Central memory CD8-positive, alpha-beta T cell (primary cell): ENCODE data around the gene MADCAM1.

ENCODE experiments used
- ATAC-seq: fragments of 150-1000 bp; cut with Tn5 transposase; replicated peaks from 2 replicates; pipeline ENCODE4 v1.10.0; 2022; ENCODE audit warnings: mild to moderate bottlenecking, moderate FRiP score, moderate number of reproducible peaks; ENCODE audit not compliant: poor library complexity, severe bottlenecking; ENCODE audit errors: extremely low read depth
- DNase-seq, 2 donors: peaks; one replicate each; pipeline ENCODE4 v3.0.0; 2021; ENCODE audit warnings: low spot score in 2 of 2
- H3K27ac Mint-ChIP-seq: one replicate; pipeline ENCODE4 v1.8.0; 2022; ENCODE audit warnings: low read depth, mild to moderate bottlenecking, moderate library complexity, mixed read lengths
- H3K27me3 Mint-ChIP-seq: one replicate; pipeline ENCODE4 v1.8.0; 2022; ENCODE audit warnings: mixed read lengths
- H3K36me3 Mint-ChIP-seq: one replicate; pipeline ENCODE4 v1.8.0; 2022; ENCODE audit warnings: mild to moderate bottlenecking, moderate library complexity, mixed read lengths; ENCODE audit not compliant: insufficient read depth
- H3K4me1 Mint-ChIP-seq: one replicate; pipeline ENCODE4 v1.8.0; 2022; ENCODE audit warnings: mixed read lengths
- H3K4me3 Mint-ChIP-seq: one replicate; pipeline ENCODE4 v1.8.0; 2022; ENCODE audit warnings: mild to moderate bottlenecking, moderate library complexity, mixed read lengths
- H3K9me3 Mint-ChIP-seq: one replicate; pipeline ENCODE4 v1.8.0; 2022; ENCODE audit warnings: mixed read lengths

MADCAM1 gene

GRCh38 chr19:458091-459042, 37.9 kb upstream of the MADCAM1 start:
- H3K27me3 Mint-ChIP-seq, result peaks cover 26% of the 10 kb centered on the region
- H3K9me3 Mint-ChIP-seq, result no peaks in the 10 kb centered on the region
- DNase-seq (no peak), ATAC-seq (no peak)
- no peak overlapping the region for H3K4me3 Mint-ChIP-seq
- no peaks in the 10 kb centered on the region for H3K4me1 Mint-ChIP-seq
- peaks cover 5% of the 10 kb centered on the region for H3K36me3 Mint-ChIP-seq
- H3K27ac Mint-ChIP-seq, result no peak overlapping the region

GRCh38 chr19:459724-460511, 36.4 kb upstream of the MADCAM1 start:
- H3K27ac Mint-ChIP-seq, result no peak overlapping the region
- ATAC-seq (peak; percentile 43), DNase-seq (no peak)
- peak overlapping the region; percentile 46 for H3K4me3 Mint-ChIP-seq
- H3K36me3 Mint-ChIP-seq, result peaks cover 5% of the 10 kb centered on the region
- no peaks in the 10 kb centered on the region for H3K4me1 Mint-ChIP-seq
- peaks cover 26% of the 10 kb centered on the region for H3K27me3 Mint-ChIP-seq
- H3K9me3 Mint-ChIP-seq, result no peaks in the 10 kb centered on the region

DNA sequence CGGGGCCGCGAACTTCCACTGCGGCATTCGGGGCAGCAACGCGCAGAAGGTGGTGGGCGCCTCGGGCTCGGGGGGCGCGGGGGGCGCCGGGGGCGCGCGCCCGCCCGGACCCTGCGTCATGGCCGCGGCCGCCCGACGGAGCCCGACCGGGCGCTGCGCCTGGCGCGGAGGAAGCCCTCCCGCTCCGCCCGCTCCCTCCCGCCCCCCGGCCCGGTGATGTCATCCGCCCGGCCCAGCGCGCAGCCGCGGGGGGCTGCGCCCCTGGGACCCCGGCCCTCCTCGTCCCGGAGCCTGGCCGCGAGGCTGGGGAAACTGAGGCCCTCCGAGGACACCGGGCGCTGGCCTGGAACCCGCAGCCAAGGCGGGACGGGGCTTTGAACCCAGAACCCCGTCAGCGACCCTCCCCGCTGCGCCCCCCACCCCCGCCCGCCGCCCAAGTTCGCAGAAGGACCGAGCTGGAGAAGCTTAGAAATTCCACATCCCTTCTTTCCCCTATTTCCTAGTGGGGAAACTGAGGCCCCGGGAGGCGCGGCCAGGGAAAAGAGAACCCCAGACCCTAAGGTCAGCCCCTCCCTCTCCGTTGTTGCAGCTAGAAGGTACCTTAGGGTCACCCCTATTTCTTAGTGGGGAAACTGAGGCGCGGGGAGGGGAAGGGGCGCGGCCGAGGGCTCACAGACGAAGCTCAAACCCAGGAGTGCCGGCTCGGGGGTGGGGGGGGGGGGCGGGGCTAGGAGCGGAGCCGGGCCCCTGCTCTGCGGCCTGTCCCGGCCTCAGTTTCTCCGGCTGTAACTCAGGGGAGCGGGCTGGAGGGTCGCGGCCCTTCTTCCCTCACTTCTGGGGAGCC, 35.2 kb upstream of the MADCAM1 start, which contains the start of gene SHC2:
TSS of gene SHC2 (minus strand) at position 157 of the 844 bp plus-strand sequence. CDS start at position 120, 37 bp downstream.
- Mint-ChIP-seq H3K27ac (no peak within 1 kb of the TSS), H3K36me3 (peaks cover 5% of the 10 kb centered on the region), H3K9me3 (no peaks in the 10 kb centered on the region), H3K4me1 (no peaks in the 10 kb centered on the region), H3K27me3 (peaks cover 26% of the 10 kb centered on the region), H3K4me3 (peak within 1 kb of the TSS; percentile 68)
- ATAC-seq (no peak), DNase-seq (no peak)

- Mint-ChIP-seq H3K4me3 (peak overlapping the region; percentile 68), H3K27ac (no peak overlapping the region)
- no peak for ATAC-seq
Measured at GRCh38 chr19:461721-462551, 34.4 kb upstream of the MADCAM1 start.

DNA sequence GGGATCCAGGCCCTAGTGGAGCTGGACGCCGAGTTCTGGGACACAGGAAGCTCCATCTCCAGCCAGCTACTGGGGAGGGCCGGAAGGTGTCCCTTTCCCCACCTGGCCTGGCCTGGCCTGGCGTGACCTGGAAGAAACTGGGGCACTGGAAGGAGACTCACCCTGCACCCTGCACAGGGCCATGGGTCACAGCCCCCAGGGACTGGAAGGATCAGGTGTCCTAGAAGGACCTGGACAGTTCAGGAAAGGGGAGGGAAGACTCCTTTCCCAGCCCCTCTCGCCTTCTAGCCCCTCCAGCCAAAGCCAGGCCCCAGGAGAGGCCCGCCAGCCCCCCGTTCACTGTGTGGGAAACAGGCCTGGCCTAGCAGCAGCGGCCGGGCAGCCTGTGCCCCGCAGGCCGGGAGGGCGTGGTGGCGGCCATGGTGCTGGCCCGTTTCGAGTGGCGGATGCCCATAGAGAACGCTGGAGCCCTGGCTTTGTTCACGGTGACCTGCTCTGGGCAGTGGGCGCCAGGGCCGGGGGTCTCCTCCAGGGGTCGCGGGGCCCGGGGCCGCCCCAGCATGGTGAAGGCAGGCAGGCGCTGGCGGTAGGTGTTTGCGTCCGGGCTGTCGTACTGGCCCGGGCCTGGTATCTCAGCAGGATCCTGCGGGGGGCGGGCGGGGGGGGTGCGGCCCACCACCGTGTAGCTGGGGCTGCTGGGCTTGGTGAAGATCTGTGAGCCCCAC, 32.6 kb upstream of the MADCAM1 start:
- Mint-ChIP-seq H3K36me3 (peaks cover 6% of the 10 kb centered on the region), H3K4me1 (no peaks in the 10 kb centered on the region), H3K4me3 (no peak overlapping the region), H3K27me3 (peaks cover 10% of the 10 kb centered on the region), H3K27ac (no peak overlapping the region), H3K9me3 (no peaks in the 10 kb centered on the region)
- no peak for ATAC-seq
- DNase-seq, result no peak

More at GRCh38 chr19:461721-462551, 34.4 kb upstream of the MADCAM1 start:
- no peaks in the 10 kb centered on the region for H3K4me1 Mint-ChIP-seq
- H3K9me3 Mint-ChIP-seq, result no peaks in the 10 kb centered on the region
- H3K36me3 Mint-ChIP-seq, result peaks cover 6% of the 10 kb centered on the region
- DNase-seq, result no peak
- peaks cover 19% of the 10 kb centered on the region for H3K27me3 Mint-ChIP-seq

GRCh38 chr19:464208-464545, 32.1 kb upstream of the MADCAM1 start:
- Mint-ChIP-seq H3K9me3 (no peaks in the 10 kb centered on the region), H3K27me3 (peaks cover 10% of the 10 kb centered on the region), H3K36me3 (peaks cover 6% of the 10 kb centered on the region), H3K27ac (no peak overlapping the region), H3K4me3 (no peak overlapping the region), H3K4me1 (no peaks in the 10 kb centered on the region)
- DNase-seq (no peak), ATAC-seq (no peak)

GRCh38 chr19:465056-465816, 31.1 kb upstream of the MADCAM1 start:
- Mint-ChIP-seq H3K4me3 (no peak overlapping the region), H3K27ac (no peak overlapping the region), H3K36me3 (peaks cover 3% of the 10 kb centered on the region), H3K27me3 (peaks cover 10% of the 10 kb centered on the region), H3K9me3 (no peaks in the 10 kb centered on the region), H3K4me1 (no peaks in the 10 kb centered on the region)
- no peak for DNase-seq
- ATAC-seq, result no peak

GRCh38 chr19:467554-467953, 28.7 kb upstream of the MADCAM1 start:
- H3K36me3 Mint-ChIP-seq, result peaks cover 3% of the 10 kb centered on the region
- no peaks in the 10 kb centered on the region for H3K4me1 Mint-ChIP-seq
- DNase-seq (no peak), ATAC-seq (no peak)
- peaks cover 7% of the 10 kb centered on the region for H3K27me3 Mint-ChIP-seq
- no peak overlapping the region for H3K27ac Mint-ChIP-seq
- H3K9me3 Mint-ChIP-seq, result no peaks in the 10 kb centered on the region
- H3K4me3 Mint-ChIP-seq, result no peak overlapping the region

DNA sequence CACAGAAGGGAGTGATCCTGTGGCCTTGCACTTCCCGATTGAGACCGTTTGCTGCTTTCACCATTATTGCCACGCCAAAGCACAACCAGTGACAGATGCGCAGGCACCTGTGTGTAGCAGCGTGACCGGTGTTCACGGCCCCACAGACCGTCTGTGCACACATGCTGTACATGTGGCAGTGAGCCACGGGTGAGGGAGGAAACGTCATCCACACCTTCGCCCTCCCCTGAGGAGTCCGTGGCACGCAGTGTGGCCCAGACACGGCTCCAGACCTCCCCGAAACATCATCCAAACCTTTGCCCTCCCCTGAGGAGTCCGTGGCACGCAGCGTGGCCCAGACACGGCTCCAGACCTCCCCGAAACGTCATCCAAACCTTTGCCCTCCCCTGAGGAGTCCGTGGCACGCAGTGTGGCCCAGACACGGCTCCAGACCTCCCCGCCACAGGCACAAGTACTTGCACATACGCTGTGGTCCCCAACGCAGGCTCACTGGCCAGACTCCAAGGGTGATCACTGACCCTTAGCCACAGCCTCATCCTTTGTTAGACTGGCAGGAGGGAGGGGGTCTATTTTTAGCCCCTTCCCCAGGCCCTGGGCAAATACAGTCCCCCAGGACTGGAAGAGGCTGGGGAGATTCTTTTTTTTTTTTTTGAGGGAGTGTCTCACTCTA, 27.6 kb upstream of the MADCAM1 start:
- Mint-ChIP-seq H3K36me3 (peaks cover 3% of the 10 kb centered on the region), H3K9me3 (no peaks in the 10 kb centered on the region), H3K4me3 (no peak overlapping the region), H3K27me3 (no peaks in the 10 kb centered on the region), H3K27ac (no peak overlapping the region), H3K4me1 (no peaks in the 10 kb centered on the region)
- ATAC-seq (no peak), DNase-seq (no peak)

- DNase-seq, result no peak
- ATAC-seq, result no peak
- Mint-ChIP-seq H3K4me1 (no peaks in the 10 kb centered on the region), H3K9me3 (no peaks in the 10 kb centered on the region), H3K36me3 (peaks cover 3% of the 10 kb centered on the region), H3K27ac (no peak overlapping the region), H3K4me3 (no peak overlapping the region), H3K27me3 (no peaks in the 10 kb centered on the region)
Measured at GRCh38 chr19:469833-470232, 26.5 kb upstream of the MADCAM1 start.
